ENCODE measurements around the gene PIGK.
A peak's percentile ranks its signal among the peaks of the same experiment; 100 is the strongest.

PIGK gene

DNA sequence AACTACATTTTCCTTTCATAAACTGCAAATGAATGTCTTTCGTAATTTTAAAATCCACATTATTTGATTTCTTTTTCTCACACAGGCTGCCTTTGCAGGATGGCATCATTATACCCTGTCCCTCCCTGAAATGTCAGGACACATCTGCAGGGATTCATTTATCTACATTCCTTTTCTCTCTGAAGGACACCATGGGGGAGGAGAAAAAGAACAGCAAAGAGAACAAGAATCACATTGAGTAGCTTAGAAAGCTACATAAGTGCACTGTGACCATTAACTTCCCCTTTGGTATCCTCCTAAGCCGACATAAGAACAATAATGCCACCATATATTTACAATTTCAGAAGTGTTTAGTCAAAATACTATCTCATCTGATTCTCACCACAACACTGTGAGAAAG lies 129.5 kb downstream of the PIGK start:
- DNase-seq, result peak in 1 of 2 experiments; percentile 4

DNA sequence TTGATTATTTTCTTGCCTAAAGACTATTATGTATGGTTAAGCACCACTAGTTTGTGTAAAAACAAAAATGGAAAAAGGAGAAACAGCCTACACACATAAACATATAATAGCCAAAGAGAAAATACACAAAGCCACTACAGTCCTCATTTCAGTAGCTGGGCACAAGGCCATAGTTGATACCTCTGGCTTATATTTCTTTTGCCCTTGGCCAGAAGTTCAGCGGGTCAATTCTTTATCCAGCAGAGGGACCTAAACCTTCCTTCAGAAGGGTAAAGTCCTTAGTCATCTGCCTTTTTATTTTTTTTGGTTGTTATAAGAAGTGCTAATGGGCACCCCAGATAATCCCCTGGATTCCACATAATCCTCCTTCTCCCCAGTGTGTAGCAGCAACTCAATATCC lies 134.1 kb downstream of the PIGK start:
- DNase-seq, result no peak

DNA sequence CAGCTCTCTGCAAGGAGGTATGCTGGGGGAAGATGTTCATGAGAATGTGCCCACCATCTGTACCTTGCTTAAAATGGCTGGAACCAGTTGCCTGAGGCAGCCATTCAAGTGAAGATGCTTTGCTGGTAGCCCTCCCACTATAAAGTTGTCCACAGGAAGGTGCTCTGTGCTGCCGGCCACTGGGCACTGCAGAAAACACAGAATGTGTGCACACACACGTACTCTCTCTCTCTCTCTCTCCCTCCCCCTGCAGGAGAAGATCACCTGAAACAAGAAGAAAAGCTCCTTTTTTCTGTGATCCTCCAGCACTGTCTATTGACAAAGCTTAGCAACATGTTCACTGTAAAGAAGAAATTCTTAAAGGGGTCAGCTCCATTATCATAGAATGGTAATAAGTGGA lies 134.8 kb downstream of the PIGK start:
- DNase-seq, result no peak

DNA sequence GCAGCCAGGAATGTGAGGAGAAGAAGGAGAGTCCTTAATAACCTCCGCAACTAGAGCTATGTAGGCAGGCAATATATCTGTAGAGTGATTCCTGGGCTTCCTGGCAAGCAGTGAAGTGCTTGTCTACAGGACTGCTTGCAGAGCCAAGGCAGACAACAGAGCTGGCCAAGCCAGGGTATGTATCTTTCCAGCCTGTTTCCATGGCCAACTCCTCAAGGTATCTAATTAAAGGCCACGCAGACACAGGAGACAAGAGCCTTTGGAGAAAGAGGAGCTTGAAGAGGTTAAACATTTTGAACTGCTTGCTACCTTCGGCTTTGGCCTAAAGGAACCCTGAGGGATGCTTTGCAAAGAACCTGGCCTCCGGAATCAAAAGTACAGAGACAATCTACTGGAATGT lies 137.4 kb downstream of the PIGK start:
- no peak for DNase-seq

DNA sequence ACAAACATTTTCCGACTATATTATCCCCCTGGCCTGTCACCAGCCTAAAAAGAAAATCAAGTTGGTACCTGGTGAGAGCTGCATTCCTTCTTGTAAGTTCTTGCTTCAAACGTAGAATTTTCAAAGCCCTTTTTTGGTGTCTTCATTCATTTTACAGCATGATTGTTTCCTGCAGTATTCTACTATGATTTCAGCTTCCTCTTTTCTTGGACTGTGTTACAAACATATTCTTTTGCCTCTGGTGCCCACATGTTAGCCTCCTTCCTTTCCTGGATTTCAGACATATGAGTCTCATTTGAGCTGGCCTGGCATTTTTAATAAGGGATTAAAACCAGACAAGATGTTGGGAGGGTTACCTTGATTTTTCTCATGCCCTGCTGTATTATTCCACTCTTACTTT lies 142.5 kb downstream of the PIGK start:
- DNase-seq, result peak; percentile 88 to 94

DNA sequence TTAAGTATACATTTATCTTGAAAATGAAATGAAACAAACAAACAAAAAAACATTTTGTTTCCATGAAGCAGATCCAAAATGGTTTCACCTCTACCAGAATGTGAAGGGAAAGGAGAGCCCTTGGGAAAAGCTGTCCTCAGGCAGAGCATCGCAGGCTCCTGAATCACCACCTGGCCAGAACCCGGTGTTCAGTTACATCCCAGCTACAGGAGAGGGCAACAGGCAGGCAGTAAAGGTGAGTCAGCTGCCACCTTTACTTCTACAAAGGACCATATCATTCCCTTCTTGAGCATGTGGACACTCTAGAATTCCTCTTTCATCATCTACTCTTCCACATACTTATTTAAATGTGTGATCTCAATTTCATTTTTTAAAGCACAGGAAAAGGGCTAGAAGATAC lies 151.2 kb downstream of the PIGK start:
- DNase-seq, result no peak

DNA sequence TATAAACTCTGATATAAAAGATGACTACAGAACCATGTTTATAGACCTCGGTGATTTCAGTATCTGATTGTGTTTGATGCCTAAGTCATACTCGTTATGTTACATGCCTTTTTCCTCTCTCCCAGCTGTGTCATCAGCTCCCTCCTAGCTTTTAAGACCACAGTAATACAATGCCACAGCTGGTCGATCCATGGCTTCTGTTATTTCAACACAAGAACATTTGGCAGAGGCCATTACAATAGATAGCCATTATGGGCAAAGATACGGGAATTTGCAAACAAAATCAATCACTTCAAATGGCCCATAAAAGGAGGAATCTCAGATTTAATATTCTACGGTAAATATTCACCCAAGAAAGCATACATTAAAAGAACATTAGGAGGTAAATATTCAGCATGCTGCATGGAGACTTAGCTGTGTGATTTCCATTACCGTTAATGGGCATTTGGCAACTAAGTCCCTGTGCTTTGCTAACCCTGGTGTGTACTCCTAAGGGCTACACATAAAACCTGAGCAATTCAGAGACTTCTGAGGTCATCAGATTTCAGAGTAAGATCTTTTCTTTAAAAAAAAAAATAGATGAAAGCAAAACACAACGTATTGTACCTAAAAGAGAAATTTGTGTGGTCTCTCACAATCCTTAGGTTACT lies 153.4 kb downstream of the PIGK start:
- DNase-seq, result no peak

DNA sequence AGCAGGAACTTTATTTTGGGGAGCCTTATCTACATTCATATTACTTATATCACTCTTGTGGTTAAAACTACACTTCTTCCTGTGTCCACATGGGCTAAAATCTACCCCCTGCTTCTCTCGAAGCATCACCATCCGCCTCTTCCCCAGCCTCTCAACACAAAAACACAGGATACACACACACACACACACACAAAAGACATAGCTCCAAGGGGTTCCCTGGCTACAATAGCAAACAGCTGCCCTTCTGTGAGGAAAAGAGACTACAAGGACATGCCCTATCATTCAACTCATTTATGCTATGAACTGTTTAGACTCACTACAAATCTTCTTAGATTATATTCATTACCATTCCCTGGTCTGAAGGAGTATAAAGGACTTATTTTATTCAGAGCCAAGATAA lies 155.0 kb downstream of the PIGK start:
- no peak for DNase-seq

DNA sequence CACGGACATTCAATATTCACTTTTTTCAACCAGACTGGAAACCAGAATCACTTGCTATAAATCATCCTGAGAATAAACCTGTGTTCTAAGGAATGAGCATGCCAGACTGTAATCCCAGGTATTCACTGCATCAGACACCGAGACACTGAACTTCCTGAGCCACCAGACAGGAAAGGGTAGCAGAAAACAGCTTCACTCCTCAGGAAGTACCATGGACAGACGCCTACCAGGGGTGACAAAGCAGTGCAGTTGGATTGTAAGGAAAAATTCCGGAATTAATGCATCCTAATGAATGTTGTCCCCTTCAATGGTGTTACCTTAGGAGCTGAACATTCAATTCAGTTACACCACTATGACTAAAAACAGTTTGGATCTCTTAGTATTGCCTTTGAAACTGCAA lies 156.1 kb downstream of the PIGK start:
- DNase-seq, result no peak

DNA sequence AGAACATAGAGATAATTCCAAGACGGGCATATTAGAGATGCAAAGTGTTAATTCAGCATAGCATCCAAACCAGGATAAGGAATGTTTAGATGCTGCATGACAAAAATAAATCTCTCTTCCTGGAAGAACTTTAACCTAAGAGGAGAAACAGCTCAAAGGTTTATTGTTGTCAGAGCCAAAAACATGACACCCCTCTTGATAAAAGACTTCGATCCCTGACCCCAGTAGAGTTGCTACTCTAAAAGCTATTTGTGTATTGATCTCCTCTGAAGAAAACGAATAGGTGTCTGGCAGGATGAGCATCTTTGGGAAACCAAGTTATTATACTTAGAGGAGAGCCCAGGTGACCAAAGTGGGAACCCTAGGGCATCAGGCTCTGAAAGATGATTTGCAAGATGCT lies 158.1 kb downstream of the PIGK start:
- no peak for DNase-seq

DNA sequence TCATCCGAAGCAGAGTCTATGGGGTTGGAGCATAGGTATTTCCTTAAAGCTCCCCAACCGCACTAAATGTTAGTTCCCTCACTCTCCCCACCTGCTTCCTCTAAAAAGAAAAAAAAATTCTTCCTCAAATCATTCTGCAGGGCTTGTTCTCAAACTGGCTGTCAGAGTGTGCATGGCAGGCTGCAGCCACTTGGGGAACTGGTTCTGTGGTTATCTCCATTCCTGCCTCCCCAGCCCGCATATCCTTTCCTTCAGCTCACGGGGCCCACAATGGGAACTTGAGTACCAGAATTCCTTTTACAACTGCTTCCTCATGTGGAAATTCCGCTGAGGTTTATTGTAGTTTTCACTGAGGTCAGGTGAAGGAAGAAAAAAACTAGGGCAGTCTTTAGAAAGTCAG lies 159.2 kb downstream of the PIGK start:
- DNase-seq, result peak; percentile 88 to 90

DNA sequence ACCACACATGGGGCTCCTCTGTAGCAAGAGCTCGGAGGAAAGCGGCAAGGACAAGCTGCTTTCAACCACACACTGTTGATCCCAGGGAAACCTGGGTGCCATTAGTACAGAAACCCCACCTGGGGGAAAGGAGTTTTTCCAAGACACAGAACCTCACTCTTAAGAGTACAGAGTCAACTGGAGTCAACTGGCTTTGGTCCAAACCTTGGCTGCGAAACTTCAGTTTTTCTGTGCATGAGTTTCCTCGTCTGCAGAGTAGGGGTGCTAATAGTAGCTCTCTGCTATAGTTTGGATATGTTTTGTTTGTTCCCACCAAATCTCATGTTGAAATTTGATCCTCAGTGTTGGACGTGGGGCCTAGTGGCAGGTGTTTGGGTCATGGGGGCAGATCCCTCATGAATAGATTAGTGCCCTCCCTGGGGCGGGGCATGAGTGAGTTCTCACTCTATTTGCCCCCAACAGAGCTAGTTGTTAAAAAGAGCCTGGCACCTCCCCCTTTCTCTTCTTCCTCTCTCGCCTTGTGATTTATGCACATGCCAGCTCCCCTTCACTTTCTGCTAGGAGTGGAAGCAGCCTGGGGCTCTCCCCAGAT lies 161.1 kb downstream of the PIGK start:
- DNase-seq, result no peak

DNA sequence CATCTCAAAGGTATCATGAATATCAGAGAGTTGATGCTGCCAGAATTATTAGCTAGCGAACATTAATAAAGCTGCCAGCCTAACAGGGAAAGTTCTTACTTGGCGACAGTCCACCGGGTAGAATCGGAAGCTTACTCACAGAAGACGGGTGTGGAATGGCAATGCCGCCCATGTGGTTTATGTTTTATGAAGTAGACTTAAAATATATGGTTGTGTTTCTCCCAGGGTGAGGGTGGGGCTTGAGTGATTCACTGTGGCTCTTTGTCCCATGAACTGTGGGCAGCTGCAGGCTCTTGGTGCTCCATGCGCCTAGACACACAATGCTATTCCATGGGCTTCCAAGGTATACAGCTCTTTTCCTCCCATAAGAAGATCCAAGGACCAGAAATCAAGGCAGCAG lies 162.7 kb downstream of the PIGK start:
- no peak for DNase-seq

DNA sequence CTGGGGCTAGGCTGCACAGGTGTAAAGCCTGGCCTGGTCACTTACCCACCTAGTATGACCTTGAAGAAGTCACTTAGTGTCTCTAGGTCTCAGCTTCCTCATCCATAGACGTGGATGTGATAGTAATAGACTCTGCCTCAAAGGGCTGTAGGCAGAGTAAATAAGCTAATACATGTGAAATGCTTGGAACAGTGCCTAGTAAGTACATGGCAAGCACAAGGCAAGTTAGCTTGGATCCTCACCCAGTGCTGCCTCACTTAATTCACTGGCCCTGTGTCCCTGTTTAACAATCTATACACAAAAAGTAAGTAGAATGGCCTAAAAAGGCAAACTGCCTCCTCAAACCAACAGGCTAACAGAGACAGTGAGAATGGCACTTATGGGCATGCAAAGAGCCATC lies 167.8 kb downstream of the PIGK start:
- no peak for DNase-seq

DNA sequence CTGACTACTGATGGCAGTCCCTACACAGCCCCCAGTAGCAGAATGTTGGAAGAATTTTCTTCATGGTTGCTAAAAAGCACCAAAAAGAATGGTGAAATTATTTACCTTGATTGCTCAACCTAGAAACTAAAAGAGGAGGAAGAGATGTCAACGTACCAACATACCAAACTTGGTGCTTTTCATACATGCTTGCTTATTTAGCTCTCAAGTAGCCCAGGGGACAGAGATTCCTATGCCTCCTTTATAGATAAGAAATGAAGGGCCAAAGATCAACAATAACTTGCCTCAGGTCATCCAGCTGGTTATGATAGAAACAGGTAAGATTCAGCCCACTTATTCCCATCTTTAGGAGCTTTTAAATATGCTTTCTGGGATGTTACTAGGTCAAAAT lies 170.6 kb downstream of the PIGK start:
- no peak for DNase-seq

DNA sequence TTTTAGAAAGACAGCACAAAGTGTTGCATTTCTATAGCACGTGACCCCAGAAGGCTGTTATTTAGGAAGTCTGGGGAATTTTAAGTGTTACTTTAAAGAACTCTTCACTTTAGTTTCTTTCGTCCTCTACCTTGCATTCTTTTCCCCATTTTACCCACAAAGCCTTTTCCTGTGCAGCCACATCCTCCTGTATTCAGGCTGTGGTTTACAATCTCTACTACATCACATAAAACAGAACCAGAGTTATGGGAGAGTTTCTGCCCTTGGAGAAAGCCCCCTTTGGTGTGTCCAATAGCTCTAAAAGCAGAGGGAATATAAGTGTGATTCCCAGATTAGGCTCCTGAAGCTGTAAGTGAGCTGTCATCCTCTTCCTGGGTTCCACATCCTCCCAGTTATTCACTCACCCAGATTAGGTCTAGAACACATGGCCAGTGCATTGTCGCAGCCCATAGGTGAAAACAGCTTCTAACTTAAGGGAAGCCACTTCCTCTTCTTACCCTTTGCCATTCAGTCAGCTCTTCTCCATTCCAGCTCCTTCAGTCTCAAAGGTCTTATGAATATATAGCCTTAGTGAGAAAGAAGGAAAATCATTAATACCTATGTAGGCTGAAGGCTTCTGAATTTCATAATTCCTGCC lies 171.1 kb downstream of the PIGK start:
- DNase-seq, result peak; percentile 11 to 22

DNA sequence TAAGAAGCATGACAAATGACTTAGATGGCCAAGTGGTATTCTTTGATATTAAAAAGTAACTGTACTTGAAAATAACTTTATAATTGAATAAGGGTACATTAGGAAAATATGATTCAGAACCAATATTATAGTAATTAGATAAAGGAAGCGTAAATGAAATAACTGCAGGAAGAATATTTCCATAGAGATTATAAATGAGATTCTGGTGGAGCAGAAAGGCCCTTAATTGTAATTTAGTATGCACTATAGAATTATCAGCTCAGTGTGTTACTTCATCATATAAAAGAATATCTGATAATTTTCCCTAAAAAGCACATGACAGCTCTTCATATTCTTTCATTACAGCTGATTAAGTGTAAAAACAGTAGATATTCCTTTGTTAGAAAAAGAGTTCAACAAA lies 171.7 kb downstream of the PIGK start:
- DNase-seq, result no peak

DNA sequence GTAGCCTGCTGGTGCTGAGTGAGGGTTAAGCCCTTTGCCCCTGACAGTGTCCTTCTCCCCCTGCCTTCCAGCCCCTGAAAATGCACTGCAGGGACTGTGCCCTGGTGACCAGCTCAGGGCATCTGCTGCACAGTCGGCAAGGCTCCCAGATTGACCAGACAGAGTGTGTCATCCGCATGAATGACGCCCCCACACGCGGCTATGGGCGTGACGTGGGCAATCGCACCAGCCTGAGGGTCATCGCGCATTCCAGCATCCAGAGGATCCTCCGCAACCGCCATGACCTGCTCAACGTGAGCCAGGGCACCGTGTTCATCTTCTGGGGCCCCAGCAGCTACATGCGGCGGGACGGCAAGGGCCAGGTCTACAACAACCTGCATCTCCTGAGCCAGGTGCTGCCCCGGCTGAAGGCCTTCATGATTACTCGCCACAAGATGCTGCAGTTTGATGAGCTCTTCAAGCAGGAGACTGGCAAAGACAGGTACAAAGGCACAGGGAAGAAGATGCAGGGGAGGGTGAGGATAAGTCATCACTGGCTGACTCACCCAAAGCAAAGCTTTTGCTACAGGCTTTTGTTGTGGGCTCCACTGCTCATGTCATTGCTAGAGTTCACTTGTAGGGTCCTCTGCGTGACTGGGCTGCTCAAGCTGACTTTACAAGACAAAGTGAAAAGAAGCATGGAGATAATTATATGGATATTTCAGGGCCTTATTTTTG lies 174.9 kb downstream of the PIGK start:
- no peak for DNase-seq

DNA sequence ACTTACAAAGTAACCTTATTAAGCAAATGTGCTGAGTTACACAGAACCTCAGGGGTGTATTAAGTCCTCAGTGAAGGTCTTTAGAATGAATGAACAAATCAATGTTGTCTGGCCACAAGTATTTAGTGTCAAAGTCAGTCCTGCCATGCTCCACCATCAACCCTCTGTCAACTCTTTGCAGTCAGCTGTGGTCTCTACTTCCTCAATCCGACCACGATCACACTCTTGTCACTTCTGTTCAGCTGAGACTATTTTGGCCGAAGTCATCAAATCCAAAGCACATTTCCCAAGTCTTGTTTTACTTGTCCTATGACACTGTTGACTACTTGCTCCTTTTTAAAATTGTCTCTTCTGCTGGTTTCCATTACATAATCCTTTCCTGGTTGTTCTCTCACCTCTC lies 178.4 kb downstream of the PIGK start:
- DNase-seq, result peak; percentile 53

DNA sequence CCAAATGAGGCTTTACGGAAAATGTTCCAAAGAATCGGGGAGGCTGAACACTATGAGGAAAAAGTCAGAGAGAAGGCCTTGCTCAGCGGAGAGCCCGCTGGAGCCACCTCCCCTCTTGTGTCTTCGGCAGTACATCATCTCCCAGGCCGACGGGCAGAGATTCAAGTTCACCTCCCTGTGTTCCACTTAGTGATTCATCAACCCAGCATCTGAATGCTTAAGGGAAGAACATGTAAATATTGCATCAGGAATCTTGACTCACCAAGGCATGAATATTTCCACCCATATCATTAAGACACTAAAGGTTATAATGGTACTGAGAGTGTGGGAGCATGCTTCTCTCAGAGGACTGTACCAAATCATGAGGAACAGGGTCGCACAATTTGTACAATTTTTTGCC lies 179.5 kb downstream of the PIGK start:
- DNase-seq, result no peak

DNA sequence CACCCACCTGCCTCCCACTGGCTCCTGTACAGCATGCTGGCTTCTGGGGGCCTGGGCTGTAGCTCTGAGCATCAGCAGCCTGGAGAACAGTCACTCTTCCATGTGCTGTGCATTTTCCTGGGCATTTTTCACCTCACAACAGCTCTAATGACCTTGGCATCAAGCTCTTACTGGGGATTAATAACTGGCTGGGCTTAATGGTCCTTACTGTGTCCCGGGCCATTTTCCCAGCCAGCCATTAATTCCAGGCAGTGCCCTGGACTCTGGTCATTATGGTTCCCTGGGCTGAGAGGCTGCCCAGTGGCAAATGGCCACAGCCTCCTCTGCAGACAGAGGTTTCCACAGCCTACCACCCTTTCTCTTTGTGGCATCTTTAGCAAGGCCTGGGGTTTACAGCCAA lies 180.1 kb downstream of the PIGK start:
- no peak for DNase-seq
